ENCODE measurements around the gene IQGAP1. TPM values are rescaled to one million over a fixed set of nuclear protein-coding genes. Genes with fewer than 3 reads are reported as not detected.

Gene IQGAP1
- total and polyA plus RNA-seq, 2 of the 13 experiments (the other 11 are each of a cell fraction or from before 2014, with no cell fraction given): 29.5 to 37.9 TPM

DNA sequence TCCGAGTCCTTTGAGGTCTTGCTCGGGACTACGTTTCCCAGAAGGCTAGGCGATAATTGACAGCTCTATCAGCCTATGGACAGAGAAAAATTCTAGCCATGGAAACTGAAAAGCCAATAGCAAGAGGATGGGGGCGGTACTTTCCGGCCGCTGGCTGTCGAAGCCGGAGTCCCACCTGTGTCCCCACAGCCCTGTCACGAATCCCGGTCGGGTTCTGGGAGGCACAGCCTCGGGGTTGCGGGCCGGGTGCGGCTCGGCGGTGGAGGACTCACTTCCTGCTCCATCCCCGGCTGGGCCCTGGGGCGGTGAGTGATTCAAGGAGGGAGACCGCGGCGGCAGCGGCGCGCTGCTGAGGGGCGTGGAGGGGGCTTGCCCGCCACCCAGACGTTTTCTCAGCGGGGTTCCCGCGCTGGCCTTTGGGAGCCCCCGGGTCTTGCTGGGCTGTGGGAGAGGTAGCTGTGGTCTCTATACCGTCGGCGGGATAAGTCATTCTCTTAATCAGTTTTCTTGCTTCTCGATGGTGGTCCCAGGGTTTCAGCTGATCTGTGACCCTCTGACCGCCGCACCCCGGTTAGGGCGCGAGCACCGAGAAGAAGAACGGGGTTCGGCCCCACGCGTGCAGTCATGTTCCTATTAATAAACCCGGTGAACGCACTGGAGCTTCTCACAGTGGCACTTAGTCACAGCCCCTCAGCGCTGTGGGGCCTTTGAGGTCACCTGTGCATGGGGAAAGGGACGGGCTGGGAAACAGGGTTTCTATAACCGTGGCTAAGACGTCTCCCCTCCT is 35.7 kb upstream of the IQGAP1 start, which contains the start of gene ZNF774 (continued):
- 0 out of 2 replicates have a peak, but pooled peaks have one; percentile 48 for TF ChIP-seq PHF21A (CRISPR knock-in tag; IDR thresholded peaks at IDR 0.05)
- 0 out of 2 replicates have a peak, but pooled peaks have one; percentile 23 for TF ChIP-seq CREB1 (IDR thresholded peaks at IDR 0.05)
- TF ChIP-seq CREB1 (CRISPR knock-in tag; IDR thresholded peaks at IDR 0.05): peak; percentile 50; the same call in 1 of the 2 replicates
- no peak for TF ChIP-seq ZNF24 (IDR thresholded peaks at IDR 0.05)
- no peak for TF ChIP-seq SMAD1 (CRISPR knock-in tag; IDR thresholded peaks at IDR 0.05; ENCODE audit: borderline replicate concordance, low read depth)
- TF ChIP-seq, protein P1, sequence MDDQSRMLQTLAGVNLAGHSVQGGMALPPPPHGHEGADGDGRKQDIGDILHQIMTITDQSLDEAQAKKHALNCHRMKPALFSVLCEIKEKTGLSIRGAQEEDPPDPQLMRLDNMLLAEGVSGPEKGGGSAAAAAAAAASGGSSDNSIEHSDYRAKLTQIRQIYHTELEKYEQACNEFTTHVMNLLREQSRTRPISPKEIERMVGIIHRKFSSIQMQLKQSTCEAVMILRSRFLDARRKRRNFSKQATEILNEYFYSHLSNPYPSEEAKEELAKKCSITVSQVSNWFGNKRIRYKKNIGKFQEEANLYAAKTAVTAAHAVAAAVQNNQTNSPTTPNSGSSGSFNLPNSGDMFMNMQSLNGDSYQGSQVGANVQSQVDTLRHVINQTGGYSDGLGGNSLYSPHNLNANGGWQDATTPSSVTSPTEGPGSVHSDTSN (CRISPR knock-in tag; IDR thresholded peaks at IDR 0.05; ENCODE audit: borderline replicate concordance): no peak
- TF ChIP-seq RARG (CRISPR knock-in tag; IDR thresholded peaks at IDR 0.05; ENCODE audit: low read depth): peak; percentile 67; the same call in 1 of the 2 replicates
- TF ChIP-seq PCBP2 (optimal IDR thresholded peaks at IDR 0.05; ENCODE audit: low read depth, low read length, poor library complexity, severe bottlenecking): no peak
- TF ChIP-seq TMF1 (CRISPR knock-in tag; IDR thresholded peaks at IDR 0.05; ENCODE audit: low read depth): 0 out of 2 replicates have a peak, but pooled peaks have one; percentile 32
- TF ChIP-seq ZNF180 (CRISPR knock-in tag; IDR thresholded peaks at IDR 0.05; ENCODE audit: borderline replicate concordance, low read depth): no peak
- TF ChIP-seq RARA (CRISPR knock-in tag; IDR thresholded peaks at IDR 0.05): 0 out of 2 replicates have a peak, but pooled peaks have one; percentile 4
- TF ChIP-seq, protein P2, sequence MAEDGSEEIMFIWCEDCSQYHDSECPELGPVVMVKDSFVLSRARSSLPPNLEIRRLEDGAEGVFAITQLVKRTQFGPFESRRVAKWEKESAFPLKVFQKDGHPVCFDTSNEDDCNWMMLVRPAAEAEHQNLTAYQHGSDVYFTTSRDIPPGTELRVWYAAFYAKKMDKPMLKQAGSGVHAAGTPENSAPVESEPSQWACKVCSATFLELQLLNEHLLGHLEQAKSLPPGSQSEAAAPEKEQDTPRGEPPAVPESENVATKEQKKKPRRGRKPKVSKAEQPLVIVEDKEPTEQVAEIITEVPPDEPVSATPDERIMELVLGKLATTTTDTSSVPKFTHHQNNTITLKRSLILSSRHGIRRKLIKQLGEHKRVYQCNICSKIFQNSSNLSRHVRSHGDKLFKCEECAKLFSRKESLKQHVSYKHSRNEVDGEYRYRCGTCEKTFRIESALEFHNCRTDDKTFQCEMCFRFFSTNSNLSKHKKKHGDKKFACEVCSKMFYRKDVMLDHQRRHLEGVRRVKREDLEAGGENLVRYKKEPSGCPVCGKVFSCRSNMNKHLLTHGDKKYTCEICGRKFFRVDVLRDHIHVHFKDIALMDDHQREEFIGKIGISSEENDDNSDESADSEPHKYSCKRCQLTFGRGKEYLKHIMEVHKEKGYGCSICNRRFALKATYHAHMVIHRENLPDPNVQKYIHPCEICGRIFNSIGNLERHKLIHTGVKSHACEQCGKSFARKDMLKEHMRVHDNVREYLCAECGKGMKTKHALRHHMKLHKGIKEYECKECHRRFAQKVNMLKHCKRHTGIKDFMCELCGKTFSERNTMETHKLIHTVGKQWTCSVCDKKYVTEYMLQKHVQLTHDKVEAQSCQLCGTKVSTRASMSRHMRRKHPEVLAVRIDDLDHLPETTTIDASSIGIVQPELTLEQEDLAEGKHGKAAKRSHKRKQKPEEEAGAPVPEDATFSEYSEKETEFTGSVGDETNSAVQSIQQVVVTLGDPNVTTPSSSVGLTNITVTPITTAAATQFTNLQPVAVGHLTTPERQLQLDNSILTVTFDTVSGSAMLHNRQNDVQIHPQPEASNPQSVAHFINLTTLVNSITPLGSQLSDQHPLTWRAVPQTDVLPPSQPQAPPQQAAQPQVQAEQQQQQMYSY (CRISPR knock-in tag; IDR thresholded peaks at IDR 0.05): no peak
- peak; percentile 87 for TF ChIP-seq ZNF777 (CRISPR knock-in tag; IDR thresholded peaks at IDR 0.05)
- peak; percentile 31; the same call in 1 of the 2 replicates for TF ChIP-seq RFX1 (IDR thresholded peaks at IDR 0.05)
- peak; percentile 88 for TF ChIP-seq ZNF263 (CRISPR knock-in tag; IDR thresholded peaks at IDR 0.05)
- TF ChIP-seq, protein P3, sequence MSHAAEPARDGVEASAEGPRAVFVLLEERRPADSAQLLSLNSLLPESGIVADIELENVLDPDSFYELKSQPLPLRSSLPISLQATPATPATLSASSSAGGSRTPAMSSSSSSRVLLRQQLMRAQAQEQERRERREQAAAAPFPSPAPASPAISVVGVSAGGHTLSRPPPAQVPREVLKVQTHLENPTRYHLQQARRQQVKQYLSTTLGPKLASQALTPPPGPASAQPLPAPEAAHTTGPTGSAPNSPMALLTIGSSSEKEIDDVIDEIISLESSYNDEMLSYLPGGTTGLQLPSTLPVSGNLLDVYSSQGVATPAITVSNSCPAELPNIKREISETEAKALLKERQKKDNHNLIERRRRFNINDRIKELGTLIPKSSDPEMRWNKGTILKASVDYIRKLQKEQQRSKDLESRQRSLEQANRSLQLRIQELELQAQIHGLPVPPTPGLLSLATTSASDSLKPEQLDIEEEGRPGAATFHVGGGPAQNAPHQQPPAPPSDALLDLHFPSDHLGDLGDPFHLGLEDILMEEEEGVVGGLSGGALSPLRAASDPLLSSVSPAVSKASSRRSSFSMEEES (CRISPR knock-in tag; IDR thresholded peaks at IDR 0.05): no peak
- TF ChIP-seq EP300 (IDR thresholded peaks at IDR 0.05; ENCODE audit: low read depth in 2 of 2, low read length in 2 of 2): no peak
- TF ChIP-seq EP300 (CRISPR knock-in tag; IDR thresholded peaks at IDR 0.05; ENCODE audit: borderline replicate concordance): no peak
- peak; percentile 50; the same call in 1 of the 2 replicates for TF ChIP-seq RFX3 (CRISPR knock-in tag; IDR thresholded peaks at IDR 0.05)
- TF ChIP-seq AGO2 (optimal IDR thresholded peaks at IDR 0.05; ENCODE audit: low read depth, low read length): peak; percentile 24
- TF ChIP-seq, protein P4, sequence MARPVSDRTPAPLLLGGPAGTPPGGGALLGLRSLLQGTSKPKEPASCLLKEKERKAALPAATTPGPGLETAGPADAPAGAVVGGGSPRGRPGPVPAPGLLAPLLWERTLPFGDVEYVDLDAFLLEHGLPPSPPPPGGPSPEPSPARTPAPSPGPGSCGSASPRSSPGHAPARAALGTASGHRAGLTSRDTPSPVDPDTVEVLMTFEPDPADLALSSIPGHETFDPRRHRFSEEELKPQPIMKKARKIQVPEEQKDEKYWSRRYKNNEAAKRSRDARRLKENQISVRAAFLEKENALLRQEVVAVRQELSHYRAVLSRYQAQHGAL (CRISPR knock-in tag; IDR thresholded peaks at IDR 0.05; ENCODE audit: not compliant biosample characterization): no peak
- TF ChIP-seq DNMT3B (CRISPR knock-in tag; conservative IDR thresholded peaks at IDR 0.05): 0 out of 2 replicates have a peak, but pooled peaks have one; percentile 28
- TF ChIP-seq RORA (CRISPR knock-in tag; IDR thresholded peaks at IDR 0.05): no peak
- TF ChIP-seq ZNF605 (CRISPR knock-in tag; IDR thresholded peaks at IDR 0.05): no peak

Data from HepG2 (cell line).